ENCODE data around the gene SLFN14.
"Not testable (repeated sequence)": the region's sequence is repeated elsewhere in the genome, so short reads cannot be mapped to it uniquely, and the experiment has no call there.

SLFN14 gene

DNA sequence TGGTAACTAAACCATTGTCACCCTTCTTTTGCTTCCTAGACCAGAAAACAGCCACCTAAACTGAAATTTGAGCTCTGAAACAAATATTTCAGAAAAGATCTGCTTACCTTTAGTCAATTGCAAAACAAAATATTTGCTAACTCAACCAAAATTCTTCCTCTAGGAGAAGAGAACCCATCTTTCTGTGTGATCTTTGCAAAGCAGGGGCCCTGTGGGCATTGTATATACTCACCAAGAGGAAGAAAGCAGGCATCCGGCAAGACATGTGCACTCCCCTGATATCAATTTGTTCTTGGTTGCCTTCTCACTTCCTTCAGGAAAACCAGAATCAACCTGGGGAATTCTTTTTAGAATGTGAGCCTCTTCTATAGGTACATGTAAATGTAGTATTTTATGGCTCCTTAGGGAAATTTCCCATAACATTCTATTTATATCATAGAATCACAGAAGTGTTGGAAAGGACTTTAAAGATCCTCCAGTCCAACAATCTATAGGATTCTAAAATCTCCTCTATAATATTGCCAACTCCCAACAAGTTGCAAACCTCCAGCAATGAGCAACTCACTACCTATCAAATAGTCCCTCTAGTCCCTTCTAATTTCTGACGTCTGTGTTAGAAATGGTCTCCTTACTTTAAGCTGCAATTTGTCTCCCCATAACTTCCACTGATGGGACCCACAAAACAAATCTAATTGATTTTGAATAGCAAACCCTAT, 966 bp downstream of the SLFN14 start:
- DNase-seq (ENCODE audit: low read depth): no peak

DNA sequence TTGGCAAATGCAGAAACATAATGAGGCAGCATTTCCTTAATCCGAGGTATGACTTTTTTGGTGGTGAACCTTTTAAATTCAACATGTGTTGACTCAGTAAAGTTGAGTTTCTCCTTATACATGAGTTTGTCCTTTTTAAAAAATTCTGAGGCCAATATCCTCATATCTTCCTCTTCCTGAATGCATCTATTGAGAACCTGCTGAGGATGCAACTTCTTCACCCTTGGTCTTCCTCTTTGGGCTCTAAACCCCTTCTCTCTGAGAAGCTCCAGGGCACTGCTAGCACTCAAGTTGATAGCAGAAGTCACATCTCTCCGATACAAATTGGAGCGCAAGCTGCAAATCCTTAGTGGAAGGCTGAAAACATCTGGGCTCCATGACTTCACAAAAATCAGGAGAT, 3.3 kb downstream of the SLFN14 start:
- DNase-seq (ENCODE audit: low read depth): no peak

DNA sequence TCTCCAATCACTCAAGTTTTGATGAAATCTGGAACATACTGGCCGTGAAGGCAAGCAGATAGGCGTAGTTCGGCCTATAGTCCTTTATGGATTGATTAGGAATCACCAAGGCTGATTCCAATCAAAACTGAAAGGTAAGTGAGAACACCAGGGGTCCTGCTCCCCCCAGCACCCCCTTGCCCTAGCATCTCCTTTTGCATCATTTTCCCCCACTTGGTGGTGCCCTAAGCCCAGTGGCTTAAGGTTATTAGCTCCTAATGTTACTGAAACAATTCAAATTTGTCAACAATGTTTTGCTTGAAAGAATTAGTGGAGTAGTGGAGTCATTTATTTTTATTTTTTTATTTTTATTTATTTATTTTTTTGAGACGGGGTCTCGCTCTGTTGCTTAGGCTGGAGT, 4.9 kb downstream of the SLFN14 start:
- no peak for DNase-seq (ENCODE audit: low read depth)

DNA sequence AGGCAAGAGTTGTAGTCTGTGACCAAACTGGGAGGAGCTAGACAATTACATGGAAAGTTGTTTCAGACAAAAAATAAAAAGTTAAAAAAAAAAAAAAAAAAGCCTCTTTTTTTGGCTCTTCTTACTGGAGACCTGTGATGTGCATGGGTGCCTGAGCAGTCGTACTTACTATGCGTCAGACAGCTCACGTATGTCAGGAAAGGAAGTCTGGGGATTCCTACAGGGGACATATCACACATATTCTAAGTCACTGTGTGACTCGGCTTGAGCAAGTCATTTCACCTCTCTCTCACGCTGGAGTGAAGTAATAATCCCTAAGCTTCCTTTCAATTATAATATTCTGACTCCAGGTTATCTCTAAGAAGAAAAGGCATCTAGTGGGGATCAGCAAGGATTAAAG, 6.0 kb downstream of the SLFN14 start:
- DNase-seq (ENCODE audit: low read depth): no peak

DNA sequence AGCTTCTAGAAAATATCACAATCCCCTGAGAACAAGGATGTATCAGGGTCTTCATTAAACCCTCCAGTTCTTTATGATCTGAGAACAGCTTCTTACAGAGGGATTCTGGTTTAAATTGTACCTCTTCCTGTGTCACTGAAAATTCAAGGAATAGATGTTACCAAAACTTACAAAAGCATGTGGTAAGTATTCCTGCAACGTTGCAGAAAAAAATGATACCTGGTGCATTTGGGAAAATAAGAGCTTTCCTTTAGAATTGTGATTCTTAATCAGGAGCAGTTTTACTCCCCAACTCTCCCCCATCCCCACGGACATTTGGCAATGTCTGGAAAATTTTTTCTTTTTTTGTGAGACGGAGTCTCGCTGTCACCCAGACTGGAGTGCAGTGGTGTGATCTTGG, 7.3 kb downstream of the SLFN14 start:
- no peak for DNase-seq (ENCODE audit: low read depth)

DNA sequence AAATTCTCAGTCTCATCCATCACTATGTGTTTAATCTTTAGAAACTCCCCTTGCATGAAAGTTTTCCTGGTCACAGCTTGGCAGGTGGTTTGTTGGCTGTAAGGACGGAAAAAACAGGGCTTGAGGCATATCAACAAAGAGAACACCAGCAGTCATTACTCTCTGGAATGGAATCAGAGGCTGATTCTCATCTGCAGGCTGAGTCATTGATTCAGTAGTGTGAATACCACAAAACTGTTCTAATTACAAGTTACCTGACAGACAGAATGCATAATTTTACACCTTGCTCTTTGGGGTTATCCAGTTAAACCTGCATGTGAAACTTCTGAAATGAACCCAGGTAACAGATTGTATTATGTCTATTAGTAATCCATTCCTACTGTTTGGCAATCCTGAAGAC, 11.6 kb downstream of the SLFN14 start:
- DNase-seq (ENCODE audit: low read depth): no peak

DNA sequence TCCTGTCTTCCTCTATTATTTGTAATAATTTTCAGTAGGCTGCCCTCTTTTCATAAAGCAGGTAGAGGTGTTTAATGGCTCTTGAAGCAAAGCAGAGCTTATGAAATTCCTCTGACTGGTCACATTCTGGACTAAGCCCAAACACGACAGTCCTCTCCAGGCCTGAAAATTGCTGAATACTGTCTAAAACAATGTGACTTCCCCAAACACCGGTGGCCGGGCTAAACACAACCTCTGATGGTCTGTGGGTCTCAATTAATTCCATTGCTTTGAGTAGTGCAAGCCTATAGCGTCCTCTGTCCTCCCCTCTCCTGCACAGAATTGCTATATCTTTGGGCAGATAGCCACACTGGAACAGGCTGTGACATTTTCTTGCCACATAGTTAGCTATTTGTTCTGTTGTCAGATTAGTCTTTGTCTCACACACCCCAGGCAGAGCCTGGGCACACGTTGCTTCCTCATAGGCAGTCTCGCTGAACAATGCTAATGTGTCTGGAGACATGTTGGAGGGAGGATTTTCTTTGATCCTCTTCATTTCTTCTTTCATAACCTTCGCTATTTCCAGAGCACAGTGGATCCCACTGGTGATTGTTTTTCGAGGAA, 12.3 kb downstream of the SLFN14 start:
- DNase-seq (ENCODE audit: low read depth): no peak

DNA sequence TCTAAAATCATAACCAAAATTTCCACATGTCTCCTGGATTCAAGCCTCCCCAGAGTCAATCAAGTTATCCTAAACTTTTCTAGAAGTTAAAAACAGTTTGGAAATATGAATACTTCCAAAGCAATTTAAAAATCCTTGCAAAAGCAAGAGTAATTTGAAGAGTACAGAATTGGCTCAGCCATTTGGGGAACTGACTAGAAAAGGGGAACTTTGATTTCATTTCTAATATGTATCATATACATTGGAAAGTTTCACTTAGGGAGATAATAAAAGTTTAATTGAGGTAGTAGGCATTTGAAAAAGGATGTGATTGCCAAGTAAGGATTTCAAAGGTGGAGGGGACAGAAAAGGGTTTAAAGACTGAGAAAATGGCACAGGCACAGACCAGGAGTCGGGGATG, 14.1 kb downstream of the SLFN14 start:
- no peak for DNase-seq (ENCODE audit: low read depth)

DNA sequence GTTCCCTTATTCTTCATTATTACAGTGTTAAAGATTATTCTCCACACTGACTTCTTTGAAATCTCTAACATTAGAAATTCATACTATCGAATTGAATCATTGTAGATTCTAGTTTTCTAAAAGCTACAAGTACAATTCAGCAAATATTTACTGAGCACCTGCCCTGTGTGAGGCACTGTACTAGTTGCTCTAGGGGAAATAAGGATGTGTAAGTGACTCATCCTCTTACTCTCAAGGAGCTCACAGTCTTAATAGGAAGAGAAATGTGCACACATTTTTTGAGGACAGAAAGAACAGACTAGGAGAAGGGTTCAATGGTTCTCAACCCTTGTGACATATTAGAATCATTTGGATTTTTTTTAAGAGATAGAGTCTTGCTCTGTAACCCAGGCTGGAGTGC, 15.5 kb downstream of the SLFN14 start:
- DNase-seq (ENCODE audit: low read depth): no peak

DNA sequence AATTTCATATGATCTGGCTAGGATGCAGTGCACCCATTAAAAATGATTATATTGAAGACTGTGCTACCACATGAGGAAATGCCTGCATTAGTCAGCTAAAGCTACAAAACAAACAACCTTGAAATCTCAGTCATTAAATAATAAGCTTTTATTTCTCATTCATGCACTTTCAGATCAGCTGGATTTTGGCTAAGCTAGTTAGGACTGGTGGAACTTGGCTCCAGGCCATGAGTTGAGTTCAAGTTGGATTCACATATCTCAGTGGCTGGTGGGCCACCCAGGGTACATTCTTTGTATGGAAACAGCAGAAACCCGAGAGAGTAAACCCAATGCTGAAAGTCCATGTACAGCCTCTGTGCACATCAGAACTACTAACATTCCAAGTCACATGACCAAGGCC, 16.8 kb downstream of the SLFN14 start:
- DNase-seq (ENCODE audit: low read depth): no peak

DNA sequence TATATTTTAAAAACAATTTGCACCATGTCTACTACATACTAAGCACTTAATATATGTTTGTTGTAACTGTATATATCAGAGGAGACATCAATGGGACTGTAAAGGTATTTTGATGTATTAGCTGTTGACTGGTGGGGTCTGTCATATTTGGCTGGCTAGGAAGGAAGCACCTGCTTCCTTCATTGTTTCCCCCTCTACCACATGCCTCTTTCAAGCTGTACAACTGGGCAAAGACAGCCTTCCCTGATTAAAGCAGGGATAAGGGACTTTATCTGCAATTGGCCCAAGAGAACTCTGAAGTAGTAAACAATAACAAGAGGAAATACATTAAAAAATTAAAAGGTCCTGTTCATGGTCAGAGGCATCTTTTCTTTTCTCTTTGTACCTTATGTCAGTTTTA, 17.6 kb downstream of the SLFN14 start:
- no peak for DNase-seq (ENCODE audit: low read depth)

DNA sequence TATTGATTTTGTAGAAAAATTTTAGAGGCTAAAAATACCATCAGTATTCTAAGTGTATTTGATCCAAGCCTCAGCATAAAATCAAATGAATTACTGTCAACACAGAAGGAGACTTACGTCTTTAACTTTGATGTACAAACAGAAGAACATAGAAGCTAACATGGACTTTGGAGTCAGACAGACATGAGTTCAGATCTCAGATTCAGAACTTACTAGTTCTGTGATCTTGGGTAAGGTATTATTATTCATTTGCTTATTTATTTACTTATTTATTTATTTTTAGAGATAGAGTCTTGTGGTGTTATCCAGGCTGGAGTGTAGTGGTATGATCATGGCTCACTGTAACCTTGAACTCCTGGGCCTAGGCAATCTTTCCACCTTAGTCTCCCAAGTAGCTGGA, 19.2 kb downstream of the SLFN14 start:
- DNase-seq (ENCODE audit: low read depth): no peak

DNA sequence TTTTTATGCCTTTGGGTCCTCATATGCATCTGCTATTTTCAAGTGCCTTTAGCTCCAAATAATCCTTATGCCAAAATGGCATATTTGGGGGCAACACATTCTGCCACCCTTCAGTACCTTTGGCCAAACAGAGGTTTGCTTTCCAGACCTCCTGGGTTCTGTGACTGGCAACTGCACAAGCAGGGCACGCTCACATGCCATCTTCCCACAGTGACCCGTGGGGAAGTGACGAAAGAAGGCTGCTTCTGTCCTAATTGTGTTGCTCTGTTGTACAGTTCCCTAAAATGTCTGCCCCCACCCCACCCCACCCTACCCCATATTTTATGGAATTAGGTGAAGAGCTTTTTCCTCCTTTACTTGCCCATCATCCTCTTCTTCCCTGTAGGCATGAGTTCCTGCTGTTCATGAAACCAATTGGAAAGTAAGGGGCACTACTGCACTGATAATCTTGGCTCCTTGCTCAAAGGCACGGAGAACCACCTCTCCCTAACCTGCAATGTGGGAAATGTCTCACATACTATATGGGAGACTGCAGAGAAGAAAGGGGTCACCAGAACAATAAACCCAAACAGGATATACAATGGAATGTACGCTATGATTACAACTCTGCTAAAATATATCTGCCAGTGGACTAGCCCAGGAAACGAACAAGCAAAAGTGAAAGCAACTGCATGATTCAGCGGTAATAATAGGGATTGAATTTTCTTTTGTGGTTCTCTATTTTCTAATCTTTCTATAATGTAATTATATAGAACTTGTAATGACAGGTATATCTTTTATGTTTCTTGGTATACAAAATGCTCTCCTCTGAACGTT, 19.8 kb downstream of the SLFN14 start:
- DNase-seq (ENCODE audit: low read depth): no peak

DNA sequence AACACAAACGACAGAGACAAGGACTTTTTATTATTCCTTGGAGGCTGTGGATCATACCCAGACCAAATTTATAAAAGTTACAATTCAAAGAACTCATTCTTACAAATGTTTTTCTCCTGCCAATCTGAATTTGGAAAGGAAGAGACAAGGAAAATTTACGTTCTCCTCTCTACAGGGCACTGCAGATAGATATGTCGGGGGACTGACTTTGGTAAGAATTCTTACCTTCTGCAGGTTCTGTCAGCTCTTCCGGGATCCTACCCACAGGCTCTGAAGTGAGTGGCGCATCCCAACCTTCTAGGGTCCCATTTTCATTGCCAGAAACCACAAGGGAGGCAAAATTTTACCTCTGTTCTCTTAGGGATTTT, 21.0 kb downstream of the SLFN14 start:
- no peak for DNase-seq (ENCODE audit: low read depth)

DNA sequence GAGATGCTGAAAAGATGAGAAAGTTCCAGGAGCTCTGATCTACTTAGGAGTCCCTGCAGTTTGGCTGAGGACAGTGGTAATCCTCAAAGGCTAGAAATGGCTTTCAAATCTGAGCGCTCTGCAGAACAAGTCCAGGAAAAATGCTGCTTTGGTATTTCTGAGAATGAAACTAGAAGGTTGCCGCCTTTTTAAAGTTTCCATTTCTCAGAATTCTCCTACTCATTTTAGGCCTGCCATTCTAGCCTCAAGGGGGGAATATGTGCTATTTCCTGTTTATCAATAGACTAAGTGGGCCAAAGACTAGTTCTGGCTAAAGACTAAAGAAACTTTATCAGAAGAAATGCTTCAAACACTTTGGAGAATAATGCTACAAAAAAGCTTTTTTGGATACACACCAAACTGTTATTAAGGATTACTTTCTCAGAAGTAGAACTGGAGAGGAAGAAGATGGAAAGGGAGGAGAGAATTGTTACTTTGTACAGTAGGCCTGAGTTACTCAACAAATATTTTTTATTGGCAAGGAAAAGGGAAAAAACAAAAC, 22.9 kb downstream of the SLFN14 start, which contains the start of gene SLFN12L:
Gene SLFN12L (minus strand): TSS at position 78 of the 541 bp plus-strand sequence. CDS start 15,314 bp downstream, outside the sequence.
- DNase-seq (ENCODE audit: low read depth): no peak

DNA sequence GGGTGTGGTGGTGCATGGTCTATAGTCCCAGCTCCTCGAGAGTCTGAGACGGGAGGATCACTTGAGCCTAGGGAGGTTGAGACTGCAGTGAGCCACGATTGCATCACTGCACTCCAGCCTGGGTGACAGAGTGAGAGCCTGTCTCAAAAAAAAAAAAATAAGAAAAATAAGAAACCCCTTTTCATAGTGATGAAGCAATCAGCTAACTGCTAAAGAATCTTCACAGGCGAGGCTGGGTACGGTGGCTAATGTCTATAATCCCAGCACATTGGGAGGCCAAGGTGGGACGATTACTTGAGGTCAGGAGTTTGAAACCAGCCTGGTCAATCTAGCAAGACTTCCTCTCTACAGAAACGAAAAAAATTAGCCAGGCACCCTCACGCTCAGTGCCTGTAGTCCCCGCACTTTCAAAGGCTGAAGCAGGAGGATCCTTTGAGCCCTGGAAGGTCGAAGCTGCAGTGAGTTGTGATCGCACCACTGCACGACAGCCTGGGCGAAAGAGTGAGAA, 23.9 kb downstream of the SLFN14 start:
- DNase-seq (ENCODE audit: low read depth): no peak

DNA sequence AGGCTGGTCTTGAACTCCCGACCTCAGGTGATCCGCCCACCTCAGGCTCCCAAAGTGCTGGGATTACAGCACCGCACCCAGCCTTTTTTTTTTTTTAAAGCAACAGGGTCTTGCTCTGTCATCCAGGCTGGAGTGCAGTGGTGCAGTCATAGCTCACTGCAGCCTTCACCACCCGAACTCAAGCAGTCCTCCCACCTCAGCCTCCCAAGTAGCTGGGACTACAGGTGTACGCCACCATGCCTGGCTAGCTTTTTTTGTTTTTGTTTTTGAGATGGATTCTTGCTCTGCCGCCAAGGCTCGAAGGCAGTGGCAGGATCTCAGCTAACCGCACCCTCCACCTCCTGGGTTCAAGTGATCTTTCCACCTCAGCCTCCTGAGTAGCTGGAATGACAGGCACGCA, 25.2 kb downstream of the SLFN14 start:
- DNase-seq (ENCODE audit: low read depth): not testable (repeated sequence)

DNA sequence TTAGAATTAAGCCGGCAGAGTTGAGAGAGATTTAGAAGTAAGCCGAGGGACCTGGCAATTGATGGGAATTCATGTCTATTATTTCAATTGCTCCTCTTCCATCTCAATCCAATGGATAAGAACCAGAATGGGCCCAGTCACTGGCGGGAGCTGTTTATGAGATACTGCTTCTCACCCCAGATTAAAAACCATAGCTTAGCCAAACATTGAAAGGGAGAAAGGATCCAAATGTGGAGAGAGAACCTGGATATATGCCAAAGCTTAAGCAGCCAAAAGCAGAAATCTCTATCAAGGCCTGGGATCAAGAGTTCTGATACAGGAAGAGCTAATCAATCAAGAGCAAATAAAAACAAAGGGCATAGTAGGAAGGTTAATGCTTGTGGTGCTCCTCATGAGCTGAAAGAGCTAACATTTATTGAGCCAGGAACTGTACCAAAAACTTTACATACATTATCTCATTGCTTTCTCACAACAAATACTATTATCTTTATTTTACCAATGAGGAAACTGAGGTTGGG, 26.0 kb downstream of the SLFN14 start:
- DNase-seq (ENCODE audit: low read depth): no peak

DNA sequence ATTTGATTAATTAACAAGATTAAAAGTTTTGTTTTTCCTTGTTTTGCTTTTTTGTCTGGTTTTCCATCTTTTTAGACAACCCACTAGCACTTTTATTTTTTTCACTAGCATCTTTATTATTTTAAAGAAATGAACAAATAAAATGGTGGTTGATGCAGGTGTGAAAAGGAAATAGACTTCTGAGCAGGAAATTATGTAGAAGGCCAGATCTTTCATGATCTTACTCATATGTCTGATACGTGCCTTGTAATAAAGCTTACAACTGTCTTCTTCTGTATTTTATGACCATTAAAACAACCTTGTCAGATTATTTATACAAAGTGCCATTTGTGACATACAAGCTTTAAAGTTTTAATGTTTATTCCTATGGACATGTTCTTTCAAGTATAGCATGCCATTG, 29.5 kb downstream of the SLFN14 start:
- no peak for DNase-seq (ENCODE audit: low read depth)

DNA sequence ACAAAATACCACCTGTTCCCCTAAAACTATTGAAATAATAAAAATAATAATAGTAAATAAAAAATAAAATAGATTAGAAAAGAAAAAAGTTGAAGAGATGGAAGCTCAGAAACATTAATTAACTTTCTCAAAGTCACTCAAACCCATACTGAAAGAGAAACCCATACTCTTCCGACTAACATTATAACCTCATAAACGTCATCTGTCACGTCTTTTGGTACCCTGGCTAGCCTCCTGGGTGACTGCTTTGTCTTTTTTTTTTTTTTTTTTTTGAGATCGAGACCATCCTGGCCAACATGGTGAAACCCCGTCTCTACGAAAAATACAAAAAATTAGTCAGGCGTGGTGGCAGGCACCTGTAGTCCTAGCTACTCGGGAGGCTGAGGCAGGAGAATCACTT, 30.8 kb downstream of the SLFN14 start:
- no peak for DNase-seq (ENCODE audit: low read depth)

DNA sequence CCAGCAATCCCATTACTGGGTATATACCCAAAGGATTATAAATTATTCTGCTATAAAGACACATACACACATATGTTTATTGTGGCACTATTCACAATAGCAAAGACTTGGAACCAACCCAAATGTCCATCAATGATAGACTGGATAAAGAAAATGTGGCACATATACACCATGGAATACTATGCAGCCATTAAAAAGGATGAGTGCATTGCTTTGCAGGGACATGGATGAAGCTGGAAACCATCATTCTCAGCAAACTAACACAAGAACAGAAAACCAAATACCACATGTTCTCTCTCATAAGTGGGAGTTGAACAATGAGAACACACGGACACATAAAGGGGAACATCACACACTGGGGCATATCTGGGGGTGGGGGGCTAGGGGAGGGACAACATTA, 31.3 kb downstream of the SLFN14 start:
- DNase-seq (ENCODE audit: low read depth): not testable (repeated sequence)

DNA sequence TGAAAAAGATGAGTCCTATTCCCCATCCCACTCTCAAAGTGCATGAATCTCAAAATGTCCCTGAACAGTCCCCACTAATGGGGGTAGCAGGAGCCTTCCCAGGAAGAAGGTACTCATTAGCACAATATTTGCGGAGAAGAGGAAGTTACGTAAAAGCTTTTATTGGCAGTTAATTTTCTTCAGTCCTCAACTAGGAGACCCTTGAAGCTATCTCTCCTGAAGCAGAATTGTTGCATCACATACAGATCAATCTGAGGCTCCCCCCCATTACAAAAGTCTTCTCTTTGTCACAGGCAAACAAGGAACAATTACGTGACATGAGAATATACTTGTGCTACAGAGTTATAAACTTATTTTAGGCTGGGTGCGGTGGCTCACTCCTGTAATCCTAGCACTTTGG, 37.3 kb downstream of the SLFN14 start:
- DNase-seq (ENCODE audit: low read depth): no peak

Data from GM04504 (cell line).